Stomach (tissue), 9 donors: ENCODE results near the gene SH3BP4. TPM values are rescaled to one million over a fixed set of nuclear protein-coding genes. Genes with fewer than 3 reads are reported as not detected.
A peak's percentile ranks its signal among the peaks of the same experiment; 100 is the strongest.

Experiments used
- DNase-seq, 2 donors: peaks; one replicate each; pipeline versions ENCODE4 v3.0.0 to v3.0.0-alpha.2; 2013 to 2019
- H3K27ac ChIP-seq, 5 donors: fragments of 200-600 bp in 4 of 5; sonication (generic) in 4 of 5; one replicate each; pipeline ENCODE4 v1.5.1; 2013 to 2019; ENCODE audit warnings: mild to moderate bottlenecking in 1 of 5, moderate library complexity in 1 of 5
- H3K27me3 ChIP-seq, 3 donors: fragments of 200-600 bp; sonication (generic); one replicate each; pipeline ENCODE4 v1.5.1; 2017 to 2019; ENCODE audit warnings: mixed run types in 1 of 3
- H3K36me3 ChIP-seq, 4 donors: fragments of 200-600 bp; sonication (generic); 1 replicate in 3 of 4; 2 replicates in 1 of 4; pipeline ENCODE4 v1.5.1; 2016 to 2019
- H3K4me1 ChIP-seq, 4 donors: fragments of 200-600 bp; sonication (generic); one replicate each; pipeline ENCODE4 v1.5.1; 2016 to 2019
- H3K4me3 ChIP-seq, 4 donors: fragments of 200-600 bp; sonication (generic) in 3 of 4; one replicate each; pipeline ENCODE4 v1.5.1; 2016 to 2019; ENCODE audit warnings: mild to moderate bottlenecking in 1 of 4
- H3K9me3 ChIP-seq, 4 donors: fragments of 200-600 bp; sonication (generic); one replicate each; pipeline ENCODE4 v1.5.1; 2016 to 2019
- EP300 ChIP-seq: sonication (generic); formaldehyde crosslinking; IDR thresholded peaks from one replicate; pipeline ENCODE4 v1.6.1; 2017; ENCODE audit warnings: antibody characterized with exemption
- POLR2A ChIP-seq, 4 donors: fragments of 450-650 bp; IDR thresholded peaks; one replicate each; pipeline ENCODE4 v1.6.1; 2016; ENCODE audit warnings: antibody characterized with exemption in 4 of 4, control low read depth in 2 of 4, mild to moderate bottlenecking in 1 of 4, moderate library complexity in 1 of 4
- POLR2AphosphoS5 ChIP-seq, 3 donors: sonication (generic); formaldehyde crosslinking; IDR thresholded peaks; one replicate each; pipeline ENCODE4 v1.6.1; 2016; ENCODE audit warnings: antibody characterized with exemption in 3 of 3
- WGBS, 5 donors: extraction: QIAGEN DNeasy Blood & Tissue Kit in 3 of 5; methylation state at CpG; one replicate each; pipeline versions ENCODE4 v1.1.5 to v1.1.7; 2013 to 2018; 5-methylcytosine and 5-hydroxymethylcytosine counted together
- intact Hi-C: fragments of 100-400 bp; cut with DNase I; formaldehyde crosslinking; loops from one replicate; pipeline ENCODE4 v1.15.1; 2023; ENCODE audit warnings: low total_unique reads
- polyA plus RNA-seq, 3 donors: library from polyadenylated mRNA; stranded (reverse); fragments of 200-250 nt; gene quantifications; one replicate each; pipeline ENCODE4 v1.2.3, GENCODE V29; 2013
- total RNA-seq, 5 donors: library from RNA; depleted of rRNA; stranded (reverse); fragments of >200 nt; gene quantifications; one replicate each; pipeline versions ENCODE4 v1.1.0 to v1.2.3, GENCODE V29; 2014 to 2016
- TF ChIP-seq, protein P1 (sequence below), 7 experiments: fragments of 450-650 bp in 4 of 7; fragments of 200-600 bp in 3 of 7; sonication (generic) in 3 of 7; IDR thresholded peaks; one replicate each; pipeline ENCODE4 v1.5.1; 2016 to 2019; ENCODE audit warnings: antibody characterized with exemption in 7 of 7, control low read depth in 2 of 7, mild to moderate bottlenecking in 1 of 7
- donor health status: healthy with polysubstance abuse.
- donor health status: Bipolar disorder and iron deficiency.
- donor health status: healthy.

Gene SH3BP4
- total and polyA plus RNA-seq, 8 donors = 10.2 to 54.0 (median 18.8) TPM

DNA sequence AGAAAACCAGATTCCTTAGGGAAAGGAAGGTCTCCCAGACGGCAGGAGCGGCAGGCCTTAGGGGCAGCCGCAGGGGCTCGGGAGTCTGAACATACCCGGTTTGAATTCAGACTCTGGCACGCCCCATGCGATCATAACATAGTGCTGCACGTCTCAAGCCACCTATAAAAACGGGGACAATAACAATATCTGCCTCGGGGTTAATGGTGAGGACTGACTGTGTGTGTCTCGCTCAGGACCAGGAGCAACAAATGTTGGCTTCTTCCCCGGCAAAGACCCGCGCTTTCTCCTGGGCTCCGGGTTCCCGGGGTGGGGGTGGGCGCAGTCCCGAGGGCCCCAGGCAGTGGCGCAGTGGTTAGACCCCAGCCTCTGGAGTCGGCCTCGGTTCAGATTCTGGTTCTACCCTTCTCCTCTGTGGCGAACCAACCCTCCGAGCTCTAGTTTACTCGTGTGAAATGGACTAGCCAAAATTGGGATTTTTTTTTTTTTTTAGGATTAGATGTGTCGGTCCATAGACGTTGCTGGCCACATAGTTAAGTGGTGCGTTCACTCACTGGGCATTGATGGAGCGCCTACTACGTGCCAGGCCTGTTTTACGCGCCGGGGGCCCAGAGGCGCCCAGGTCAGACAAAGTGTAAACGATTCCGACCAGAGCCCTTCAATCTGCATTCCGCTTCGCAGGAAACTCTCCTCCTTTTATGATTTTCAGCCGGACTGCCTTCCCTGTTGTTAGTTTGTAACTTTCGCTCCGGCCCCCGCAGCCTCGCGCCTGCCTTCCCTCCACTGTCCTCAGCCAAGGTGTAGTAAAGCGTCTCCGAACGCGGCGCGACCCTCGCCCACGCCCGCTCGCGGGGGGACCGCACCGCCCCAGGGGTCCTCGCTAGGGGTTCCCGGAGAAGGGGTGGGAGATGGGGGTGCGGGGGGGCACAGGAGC is 820 bp upstream of the SH3BP4 start:
- peaks cover 21 to 48% (median 42%) of the 10 kb centered on the region in 4 donors for H3K4me1 ChIP-seq

DNA sequence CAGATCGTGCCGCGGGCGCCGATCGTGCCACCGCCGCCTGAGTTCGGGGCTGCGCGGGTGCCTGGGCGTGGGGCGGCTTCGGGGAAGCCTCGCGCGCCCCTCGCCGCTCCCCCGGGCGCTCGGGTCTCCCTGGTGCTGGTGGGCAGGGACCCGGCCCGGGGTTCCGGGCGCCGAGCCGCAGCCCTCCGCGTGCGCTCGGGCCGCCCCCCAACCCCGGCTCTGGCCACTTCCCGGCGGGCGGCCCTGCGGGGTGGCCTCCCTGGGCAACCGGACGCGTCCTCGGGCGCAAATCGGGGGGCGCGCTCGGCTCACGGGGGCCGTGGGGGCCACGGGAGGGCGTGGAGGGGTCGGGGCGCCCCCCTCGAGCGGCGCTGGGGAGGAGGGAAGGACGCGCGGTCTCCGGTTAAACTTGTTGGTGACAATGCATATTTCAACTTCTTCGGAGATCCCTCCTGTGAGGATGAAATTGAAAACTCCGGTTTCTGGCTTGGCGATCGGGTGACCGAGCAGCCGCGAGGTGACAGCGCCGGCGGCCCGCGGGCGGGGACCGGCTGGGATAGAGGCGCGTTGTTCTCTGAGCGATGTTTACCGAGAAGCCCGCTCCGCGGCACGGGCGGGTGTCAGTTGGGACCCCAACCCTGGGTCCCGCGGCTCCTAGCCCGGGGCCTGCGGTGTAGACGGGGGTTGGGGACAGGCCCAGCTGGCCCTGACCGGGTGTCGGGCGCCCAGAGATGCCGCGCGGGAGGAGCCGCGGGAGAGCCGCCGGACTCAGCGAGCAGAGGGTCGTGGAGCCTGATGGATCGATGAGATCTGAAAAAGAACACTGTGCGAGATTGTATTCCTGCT is 676 bp downstream of the SH3BP4 start:
- peak overlapping the region; percentile 89 to 96 (median 94) for H3K27ac ChIP-seq
- TF ChIP-seq POLR2A (IDR thresholded peaks at IDR 0.05) (no peak), EP300 (no peak), POLR2AphosphoS5 (IDR thresholded peaks at IDR 0.05) (no peak)
- TF ChIP-seq, protein P1, sequence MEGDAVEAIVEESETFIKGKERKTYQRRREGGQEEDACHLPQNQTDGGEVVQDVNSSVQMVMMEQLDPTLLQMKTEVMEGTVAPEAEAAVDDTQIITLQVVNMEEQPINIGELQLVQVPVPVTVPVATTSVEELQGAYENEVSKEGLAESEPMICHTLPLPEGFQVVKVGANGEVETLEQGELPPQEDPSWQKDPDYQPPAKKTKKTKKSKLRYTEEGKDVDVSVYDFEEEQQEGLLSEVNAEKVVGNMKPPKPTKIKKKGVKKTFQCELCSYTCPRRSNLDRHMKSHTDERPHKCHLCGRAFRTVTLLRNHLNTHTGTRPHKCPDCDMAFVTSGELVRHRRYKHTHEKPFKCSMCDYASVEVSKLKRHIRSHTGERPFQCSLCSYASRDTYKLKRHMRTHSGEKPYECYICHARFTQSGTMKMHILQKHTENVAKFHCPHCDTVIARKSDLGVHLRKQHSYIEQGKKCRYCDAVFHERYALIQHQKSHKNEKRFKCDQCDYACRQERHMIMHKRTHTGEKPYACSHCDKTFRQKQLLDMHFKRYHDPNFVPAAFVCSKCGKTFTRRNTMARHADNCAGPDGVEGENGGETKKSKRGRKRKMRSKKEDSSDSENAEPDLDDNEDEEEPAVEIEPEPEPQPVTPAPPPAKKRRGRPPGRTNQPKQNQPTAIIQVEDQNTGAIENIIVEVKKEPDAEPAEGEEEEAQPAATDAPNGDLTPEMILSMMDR (IDR thresholded peaks at IDR 0.05) = no peak
- intact Hi-C loops = loop anchor here (10.0 kb wide), 1 partner anchor 92 kb away; no protein-coding TSS in a partner anchor
- WGBS, 5 donors = 1 to 3% (median 1%) methylated on average over 43 to 102 of the region's 102 CpGs
- peak; percentile 53 to 68 for DNase-seq
- H3K27me3 ChIP-seq = peaks cover 0 to 42% (median 3%) of the 10 kb centered on the region in 3 donors
- H3K9me3 ChIP-seq = no peaks in the 10 kb centered on the region
- no peaks in the 10 kb centered on the region for H3K36me3 ChIP-seq
- peak overlapping the region; percentile 77 to 90 (median 85) for H3K4me3 ChIP-seq
- peaks cover 27 to 63% (median 53%) of the 10 kb centered on the region in 4 donors for H3K4me1 ChIP-seq

More for the DNA sequence above, 820 bp upstream of the SH3BP4 start:
- peak overlapping the region; percentile 72 to 90 (median 85) for H3K4me3 ChIP-seq
- peak in 1 of 2 donors; percentile 70 for DNase-seq
- WGBS, 5 donors = 9 to 18% (median 15%) methylated on average over 52 to 59 of the region's 59 CpGs
- no peaks in the 10 kb centered on the region for H3K9me3 ChIP-seq
- intact Hi-C loops = loop anchor here (10.0 kb wide), 1 partner anchor 94 kb away; no protein-coding TSS in a partner anchor
- no peaks in the 10 kb centered on the region for H3K36me3 ChIP-seq
- TF ChIP-seq POLR2A (IDR thresholded peaks at IDR 0.05) = no peak
- TF ChIP-seq EP300 = no peak
- TF ChIP-seq POLR2AphosphoS5 (IDR thresholded peaks at IDR 0.05) = peak in 1 of 3 donors; percentile 23
- TF ChIP-seq, protein P1 (IDR thresholded peaks at IDR 0.05) = no peak
- peak overlapping the region; percentile 62 to 96 (median 88) for H3K27ac ChIP-seq
- H3K27me3 ChIP-seq = peaks cover 0 to 42% (median 3%) of the 10 kb centered on the region in 3 donors

DNA sequence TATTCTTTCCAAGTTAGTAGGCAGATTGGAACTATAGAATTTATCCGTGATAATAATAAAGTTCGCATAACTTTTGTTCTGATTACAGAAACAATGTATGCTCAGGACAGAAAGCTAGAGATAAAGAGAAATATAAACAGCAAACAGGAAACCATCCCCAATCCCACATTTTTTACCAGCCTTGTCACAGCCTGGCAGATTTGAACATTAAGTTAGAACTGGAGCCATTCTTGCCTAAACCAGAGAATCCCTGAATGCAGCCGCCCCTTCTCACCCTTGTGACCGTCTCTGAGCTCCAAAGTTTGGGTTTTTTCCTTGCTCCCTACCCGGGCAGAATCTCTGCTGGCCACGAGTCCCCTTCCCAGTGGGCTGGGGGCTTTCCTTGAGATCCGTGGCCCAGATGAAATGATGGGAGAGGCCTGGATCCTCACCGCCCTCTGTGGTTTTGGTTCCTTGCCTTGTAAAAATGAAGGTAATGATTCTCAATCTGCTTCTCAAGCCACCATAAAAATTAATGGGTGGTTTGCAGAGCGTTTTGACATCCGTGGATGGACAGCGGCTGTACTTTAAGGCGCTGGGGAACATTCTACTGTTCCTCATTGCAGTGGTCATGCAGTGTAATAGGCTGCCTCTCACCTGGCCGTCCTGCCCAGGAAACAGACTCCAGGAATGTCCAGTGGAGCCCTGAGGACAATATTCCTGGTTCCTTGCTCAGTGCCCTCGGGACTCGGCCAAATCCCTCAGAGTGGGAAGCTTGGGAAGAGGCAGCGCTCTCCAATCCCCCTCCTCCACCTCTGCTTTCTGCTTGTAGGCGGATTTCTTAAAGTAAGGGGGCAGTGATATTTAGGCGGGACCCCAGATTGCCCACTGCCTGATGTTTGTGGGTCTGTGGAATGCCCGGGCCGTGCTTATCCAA is 1.6 kb downstream of the SH3BP4 start:
- TF ChIP-seq, protein P1 (IDR thresholded peaks at IDR 0.05) = no peak
- peak in 1 of 3 donors; percentile 47 for TF ChIP-seq POLR2AphosphoS5 (IDR thresholded peaks at IDR 0.05)
- Histone ChIP-seq H3K9me3 (no peaks in the 10 kb centered on the region), H3K36me3 (no peaks in the 10 kb centered on the region), H3K4me1 (peaks cover 27 to 72% (median 59%) of the 10 kb centered on the region in 4 donors), H3K27ac (peak overlapping the region; percentile 89 to 96 (median 94)), H3K4me3 (peak overlapping the region; percentile 77 to 90 (median 85)), H3K27me3 (peaks cover 0 to 42% (median 3%) of the 10 kb centered on the region in 3 donors)
- 21 to 43% (median 30%) methylated on average over 18 to 20 of the region's 20 CpGs for WGBS, 5 donors
- intact Hi-C loops = loop anchor here (10.0 kb wide), 1 partner anchor 91 kb away; no protein-coding TSS in a partner anchor
- DNase-seq = peak; percentile 43 to 58
